Muscle of arm (tissue), 12 donors: ENCODE data around the gene GPR50. TPM values are rescaled to one million over a fixed set of nuclear protein-coding genes. Genes with fewer than 3 reads are reported as not detected.

ENCODE experiments used
- DNase-seq: peaks from one replicate; pipeline ENCODE4 v3.0.0-alpha.2; 2013
- polyA plus RNA-seq, 12 donors: library from polyadenylated mRNA; unstranded; fragments of 120-200 nt; gene quantifications; one replicate each; pipeline ENCODE4 v1.2.1, GENCODE V29; 2013; ENCODE audit not compliant: insufficient read length in 12 of 12

Gene GPR50
- polyA plus RNA-seq, 12 donors, result 0.11 TPM; not detected in 11

DNA sequence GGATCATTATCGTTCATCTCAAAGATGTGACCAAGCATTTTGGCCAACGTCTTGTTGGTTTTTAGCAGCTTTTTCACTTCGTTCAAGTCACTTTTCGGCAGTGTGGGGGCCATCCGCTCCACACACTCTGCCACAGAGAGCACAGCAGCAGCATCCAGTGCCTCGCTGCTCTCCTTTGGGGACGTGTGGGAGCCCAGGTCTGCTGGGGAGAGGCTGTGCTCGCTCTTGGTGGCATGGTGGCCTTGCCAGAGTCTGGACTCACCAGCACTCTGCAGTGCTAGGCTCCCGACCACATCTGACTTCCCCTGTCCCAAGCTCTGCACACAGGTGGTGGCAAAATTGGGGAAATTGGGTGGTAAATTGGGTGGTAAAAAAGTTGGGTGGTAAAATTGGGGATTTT, 50.6 kb downstream of the GPR50 start:
- no peak for DNase-seq

DNA sequence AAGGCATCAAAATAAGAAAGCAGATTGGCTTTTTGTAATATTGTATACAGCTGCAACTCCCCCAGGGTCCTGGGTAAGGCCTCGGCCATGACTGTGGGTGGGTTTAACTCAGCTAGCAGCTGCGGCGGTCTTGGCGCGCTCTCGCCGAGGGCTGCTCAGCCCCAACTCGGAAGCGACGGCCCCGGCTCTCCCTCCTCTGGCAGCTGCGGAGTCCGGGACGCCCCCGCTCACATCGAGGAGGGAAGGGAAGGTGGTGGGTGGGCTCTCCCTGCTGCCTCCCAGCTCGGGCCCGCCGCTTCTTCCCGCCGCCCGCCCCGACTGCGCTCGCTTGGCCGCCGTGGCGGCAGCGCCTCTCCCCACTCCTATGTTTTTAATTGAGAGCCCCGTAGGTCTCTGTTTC, 51.2 kb downstream of the GPR50 start:
- peak; percentile 22 for DNase-seq

DNA sequence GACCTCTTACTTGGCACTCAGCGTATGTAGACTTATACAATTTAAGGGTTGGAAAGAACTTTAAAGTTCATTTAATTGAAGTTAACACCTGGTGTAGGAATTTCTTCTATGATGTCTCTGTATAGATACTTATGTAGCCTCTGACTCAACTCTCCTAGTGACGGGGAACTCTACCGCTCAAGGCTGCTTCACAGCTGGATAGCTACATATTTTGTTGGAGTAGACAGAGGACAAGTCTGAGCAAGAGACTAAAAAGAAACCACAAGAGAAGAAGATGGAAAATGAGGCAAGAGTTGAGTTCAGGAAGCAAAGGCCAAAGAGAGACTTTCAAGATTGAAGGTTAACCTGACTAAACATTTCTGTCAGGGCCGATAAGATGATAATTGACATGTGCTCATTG, 52.6 kb downstream of the GPR50 start:
- DNase-seq, result no peak

Other genes with a start within 250 kb of the GPR50 start
- 10 to 100 TPM in 11 of 12 donors, not detected in 1; 44.8 to 86.8 (median 66.1) TPM for gene HMGB3, start 193.2 kb upstream of the GPR50 start, polyA plus RNA-seq
- gene VMA21, start 220.6 kb downstream of the GPR50 start, polyA plus RNA-seq, result 10 to 100 TPM in 11 of 12 donors, not detected in 1; 15.8 to 31.4 (median 18.5) TPM